ENCODE results near the gene KRT9. TPM values are rescaled to one million over a fixed set of nuclear protein-coding genes. Genes with fewer than 3 reads are reported as not detected.
"Not testable (repeated sequence)": the region's sequence is repeated elsewhere in the genome, so short reads cannot be mapped to it uniquely, and the experiment has no call there.

KRT9 gene, protein sequence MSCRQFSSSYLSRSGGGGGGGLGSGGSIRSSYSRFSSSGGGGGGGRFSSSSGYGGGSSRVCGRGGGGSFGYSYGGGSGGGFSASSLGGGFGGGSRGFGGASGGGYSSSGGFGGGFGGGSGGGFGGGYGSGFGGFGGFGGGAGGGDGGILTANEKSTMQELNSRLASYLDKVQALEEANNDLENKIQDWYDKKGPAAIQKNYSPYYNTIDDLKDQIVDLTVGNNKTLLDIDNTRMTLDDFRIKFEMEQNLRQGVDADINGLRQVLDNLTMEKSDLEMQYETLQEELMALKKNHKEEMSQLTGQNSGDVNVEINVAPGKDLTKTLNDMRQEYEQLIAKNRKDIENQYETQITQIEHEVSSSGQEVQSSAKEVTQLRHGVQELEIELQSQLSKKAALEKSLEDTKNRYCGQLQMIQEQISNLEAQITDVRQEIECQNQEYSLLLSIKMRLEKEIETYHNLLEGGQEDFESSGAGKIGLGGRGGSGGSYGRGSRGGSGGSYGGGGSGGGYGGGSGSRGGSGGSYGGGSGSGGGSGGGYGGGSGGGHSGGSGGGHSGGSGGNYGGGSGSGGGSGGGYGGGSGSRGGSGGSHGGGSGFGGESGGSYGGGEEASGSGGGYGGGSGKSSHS
- total RNA-seq (not detected), polyA plus RNA-seq (not detected), total RNA-seq (not detected)

DNA sequence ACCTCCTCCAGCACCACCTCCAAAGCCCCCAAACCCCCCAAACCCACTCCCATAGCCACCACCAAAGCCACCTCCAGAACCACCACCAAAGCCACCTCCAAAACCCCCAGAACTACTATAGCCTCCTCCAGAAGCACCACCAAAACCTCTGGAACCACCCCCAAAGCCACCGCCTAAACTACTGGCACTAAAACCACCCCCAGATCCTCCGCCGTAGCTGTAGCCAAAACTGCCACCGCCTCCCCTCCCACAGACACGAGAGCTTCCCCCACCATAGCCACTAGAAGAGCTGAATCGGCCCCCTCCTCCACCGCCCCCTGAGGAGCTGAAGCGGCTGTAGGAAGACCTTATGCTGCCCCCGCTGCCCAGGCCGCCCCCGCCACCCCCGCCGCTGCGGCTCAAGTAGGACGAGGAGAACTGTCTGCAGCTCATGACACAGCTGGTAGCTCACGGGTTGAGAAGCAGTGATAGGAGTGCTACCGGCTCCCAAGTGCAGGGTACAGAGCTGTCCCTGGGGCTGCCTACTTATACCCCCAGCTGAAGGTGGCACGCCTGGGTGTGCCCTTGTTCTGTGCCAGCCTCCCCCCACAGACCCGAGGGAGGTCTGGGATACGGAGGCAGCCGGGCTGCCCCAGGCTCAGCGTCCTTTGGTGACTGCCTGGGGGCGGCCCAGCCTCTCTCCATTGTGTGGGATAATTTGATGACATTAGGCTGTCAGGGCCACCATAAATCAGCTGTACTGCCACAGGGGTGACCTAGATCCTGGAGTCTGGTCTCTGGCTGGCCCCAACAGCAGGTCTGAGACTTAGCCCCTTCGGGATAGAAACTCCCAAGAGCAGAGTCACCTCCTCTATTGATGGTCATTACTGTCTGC is at the start of gene KRT9:
TSS of gene KRT9 (minus strand) at position 499 of the 874 bp plus-strand sequence. CDS start at position 432, 67 bp downstream.
- no peak within 1 kb of the TSS for H3K27ac Mint-ChIP-seq
- DNase-seq (no peak), ATAC-seq (no peak)
- H3K36me3 Mint-ChIP-seq: no peaks in the 10 kb centered on the region
- Histone ChIP-seq H3K36me3 (ENCODE audit: control insufficient read depth in 2 of 3, insufficient read depth in 3 of 3, low read length in 3 of 3) (no peaks in the 10 kb centered on the region), H3K4me1 (ENCODE audit: control insufficient read depth in 2 of 2, insufficient read depth in 2 of 2, low read length in 2 of 2) (peaks cover 0 to 4% of the 10 kb centered on the region in 2 donors), H3K9me3 (ENCODE audit: control insufficient read depth in 2 of 3, low read length in 3 of 3) (peaks cover 0 to 11% (median 7%) of the 10 kb centered on the region in 3 experiments), H3K27ac (ENCODE audit: low read depth, low read length) (no peak within 1 kb of the TSS), H3K4me3 (ENCODE audit: low read length) (no peak within 1 kb of the TSS), H3K27me3 (ENCODE audit: control insufficient read depth in 2 of 2, insufficient read depth in 2 of 2, low read length in 2 of 2) (no peaks in the 10 kb centered on the region)
- H3K4me3 Mint-ChIP-seq: no peak within 1 kb of the TSS
- ChIA-PET CTCF (no interaction called here), POLR2A (no interaction called here)
- intact Hi-C loops (cut with micrococcal nuclease): no loop called here
- peaks cover 0 to 19% (median 8%) of the 10 kb centered on the region in 11 donors for H3K9me3 Mint-ChIP-seq
- peaks cover 10 to 34% (median 24%) of the 10 kb centered on the region in 5 donors for H3K27me3 Mint-ChIP-seq
- H3K4me1 Mint-ChIP-seq: peaks cover 0 to 16% (median 11%) of the 10 kb centered on the region in 7 donors

DNA sequence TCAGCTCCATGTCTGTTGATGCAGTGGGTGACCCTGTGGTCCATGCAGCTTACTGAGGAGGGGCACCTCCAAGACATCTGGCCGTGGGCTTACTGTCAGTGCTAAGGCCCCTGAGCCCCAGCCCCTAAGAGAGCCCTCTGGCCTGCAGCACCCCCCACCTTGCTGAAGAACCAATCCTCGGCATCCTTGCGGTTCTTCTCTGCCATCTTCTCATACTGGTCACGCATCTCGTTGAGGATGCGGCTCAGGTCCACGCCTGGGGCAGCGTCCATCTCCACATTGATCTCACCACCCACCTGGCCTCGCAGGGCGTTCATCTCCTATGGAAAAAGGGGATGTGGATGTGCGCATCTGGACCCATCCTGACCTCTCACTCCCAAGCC is 49.6 kb upstream of the KRT9 start:
- H3K27ac Mint-ChIP-seq; H3K27me3 Mint-ChIP-seq; POLR2A ChIA-PET; H3K9me3 ChIP-seq (ENCODE audit: control insufficient read depth in 2 of 3, low read length in 3 of 3); H3K36me3 ChIP-seq (ENCODE audit: control insufficient read depth in 2 of 3, insufficient read depth in 3 of 3, low read length in 3 of 3); H3K36me3 Mint-ChIP-seq; ATAC-seq; H3K4me1 ChIP-seq (ENCODE audit: control insufficient read depth in 2 of 2, insufficient read depth in 2 of 2, low read length in 2 of 2); H3K4me3 Mint-ChIP-seq; intact Hi-C loops (cut with micrococcal nuclease); DNase-seq; H3K4me3 ChIP-seq (ENCODE audit: low read length); H3K27ac ChIP-seq (ENCODE audit: low read depth, low read length); H3K9me3 Mint-ChIP-seq; H3K4me1 Mint-ChIP-seq; H3K27me3 ChIP-seq (ENCODE audit: control insufficient read depth in 2 of 2, insufficient read depth in 2 of 2, low read length in 2 of 2): not testable (repeated sequence)
- CTCF ChIA-PET: interaction anchor here (0.5 kb wide), 1 partner anchor 921 kb away, joined by 4 read pairs; no protein-coding TSS in a partner anchor

DNA sequence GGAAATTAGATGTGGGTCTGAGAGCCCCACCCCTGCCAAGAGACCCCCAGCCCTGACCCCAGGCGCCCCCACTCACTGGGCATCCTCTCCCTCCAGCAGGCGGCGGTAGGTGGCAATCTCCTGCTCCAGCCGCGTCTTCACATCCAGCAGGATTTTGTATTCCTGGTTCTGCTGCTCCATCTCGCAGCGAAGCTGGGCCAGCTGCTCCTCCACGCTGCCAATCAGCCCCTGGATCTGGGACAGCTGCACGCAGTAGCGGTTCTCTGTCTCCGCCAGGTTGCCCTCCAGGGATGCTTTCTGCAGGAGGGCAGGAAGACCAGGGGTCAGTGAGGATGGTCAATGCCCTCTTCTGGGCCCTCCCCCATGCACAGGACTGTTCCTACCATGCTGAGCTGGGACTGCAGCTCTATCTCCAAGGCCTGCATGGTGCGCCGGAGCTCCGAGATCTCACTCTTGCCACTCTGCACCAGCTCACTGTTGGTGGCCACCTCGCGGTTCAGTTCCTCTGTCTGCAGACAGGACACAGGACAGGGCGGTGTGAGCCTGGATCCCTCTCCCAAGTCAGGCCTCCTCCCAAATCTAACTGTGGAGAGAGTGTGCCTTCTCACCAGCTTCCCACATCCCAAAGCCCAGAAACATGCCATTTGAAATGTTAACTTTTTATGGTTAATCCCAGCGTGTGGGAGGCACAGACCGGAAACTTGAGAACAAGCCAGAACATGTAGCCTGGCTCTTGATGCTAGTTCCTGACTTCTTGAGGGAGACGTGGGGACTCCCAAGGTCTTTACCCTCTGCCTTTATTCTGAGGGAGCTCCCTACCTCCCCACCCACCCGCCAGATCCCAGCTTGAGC is 49.0 kb upstream of the KRT9 start:
- no peaks in the 10 kb centered on the region for H3K27me3 Mint-ChIP-seq

DNA sequence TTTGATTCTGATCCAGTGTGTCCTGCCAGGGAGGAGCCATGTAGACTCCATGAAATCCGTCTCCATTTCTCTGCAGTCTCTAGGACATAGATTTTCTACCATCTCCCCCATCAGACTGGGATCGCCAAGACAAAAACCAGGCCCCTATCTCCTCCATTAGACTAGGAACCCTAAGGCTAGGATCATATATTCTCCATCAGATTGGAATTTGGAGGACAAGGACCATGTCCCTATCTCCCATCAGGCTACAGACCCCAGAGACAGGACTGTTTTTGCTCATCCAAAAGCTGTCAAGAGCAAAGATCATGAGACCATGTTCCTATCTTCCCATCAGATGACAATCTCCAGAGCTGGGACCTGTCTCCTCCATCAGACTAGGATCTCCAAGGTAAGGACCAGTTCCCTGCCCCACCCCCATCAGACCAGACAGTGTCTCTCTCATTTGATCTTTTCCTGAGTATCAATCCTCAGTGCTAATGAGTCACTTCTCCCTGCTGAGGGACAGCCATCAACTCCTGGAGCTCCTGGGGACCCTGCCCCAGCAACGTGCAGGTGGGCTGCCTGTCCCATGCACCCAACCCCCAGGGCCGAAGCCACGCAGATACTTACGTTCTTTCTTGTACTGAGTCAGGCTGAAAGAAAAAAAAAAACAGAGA is 48.2 kb upstream of the KRT9 start:
- H3K27me3 Mint-ChIP-seq; H3K36me3 Mint-ChIP-seq; H3K9me3 Mint-ChIP-seq; H3K27ac ChIP-seq (ENCODE audit: low read depth, low read length); H3K4me1 ChIP-seq (ENCODE audit: control insufficient read depth in 2 of 2, insufficient read depth in 2 of 2, low read length in 2 of 2); H3K27ac Mint-ChIP-seq; H3K27me3 ChIP-seq (ENCODE audit: control insufficient read depth in 2 of 2, insufficient read depth in 2 of 2, low read length in 2 of 2); ATAC-seq; intact Hi-C loops (cut with micrococcal nuclease); H3K9me3 ChIP-seq (ENCODE audit: control insufficient read depth in 2 of 3, low read length in 3 of 3); H3K4me1 Mint-ChIP-seq; POLR2A ChIA-PET; H3K4me3 ChIP-seq (ENCODE audit: low read length); DNase-seq; H3K4me3 Mint-ChIP-seq; H3K36me3 ChIP-seq (ENCODE audit: control insufficient read depth in 2 of 3, insufficient read depth in 3 of 3, low read length in 3 of 3); CTCF ChIA-PET: not testable (repeated sequence)

More for the DNA sequence above, 49.0 kb upstream of the KRT9 start:
- H3K4me1 ChIP-seq (ENCODE audit: control insufficient read depth in 2 of 2, insufficient read depth in 2 of 2, low read length in 2 of 2): no peaks in the 10 kb centered on the region
- Mint-ChIP-seq H3K4me1 (peaks cover 0 to under 1% (median 0%) of the 10 kb centered on the region in 7 donors), H3K4me3 (no peak overlapping the region), H3K27ac (no peak overlapping the region), H3K9me3 (no peaks in the 10 kb centered on the region), H3K36me3 (no peaks in the 10 kb centered on the region)
- no peak overlapping the region for H3K4me3 ChIP-seq (ENCODE audit: low read length)
- no peak for ATAC-seq
- H3K27ac ChIP-seq (ENCODE audit: low read depth, low read length): no peak overlapping the region
- ChIA-PET POLR2A (no interaction called here), CTCF (interaction anchor here (0.5 kb wide), 1 partner anchor 921 kb away, joined by 4 read pairs; no protein-coding TSS in a partner anchor)
- intact Hi-C loops (cut with micrococcal nuclease): no loop called here
- H3K9me3 ChIP-seq (ENCODE audit: control insufficient read depth in 2 of 3, low read length in 3 of 3): no peaks in the 10 kb centered on the region
- no peak for DNase-seq
- H3K36me3 ChIP-seq (ENCODE audit: control insufficient read depth in 2 of 3, insufficient read depth in 3 of 3, low read length in 3 of 3): no peaks in the 10 kb centered on the region
- H3K27me3 ChIP-seq (ENCODE audit: control insufficient read depth in 2 of 2, insufficient read depth in 2 of 2, low read length in 2 of 2): no peaks in the 10 kb centered on the region

DNA sequence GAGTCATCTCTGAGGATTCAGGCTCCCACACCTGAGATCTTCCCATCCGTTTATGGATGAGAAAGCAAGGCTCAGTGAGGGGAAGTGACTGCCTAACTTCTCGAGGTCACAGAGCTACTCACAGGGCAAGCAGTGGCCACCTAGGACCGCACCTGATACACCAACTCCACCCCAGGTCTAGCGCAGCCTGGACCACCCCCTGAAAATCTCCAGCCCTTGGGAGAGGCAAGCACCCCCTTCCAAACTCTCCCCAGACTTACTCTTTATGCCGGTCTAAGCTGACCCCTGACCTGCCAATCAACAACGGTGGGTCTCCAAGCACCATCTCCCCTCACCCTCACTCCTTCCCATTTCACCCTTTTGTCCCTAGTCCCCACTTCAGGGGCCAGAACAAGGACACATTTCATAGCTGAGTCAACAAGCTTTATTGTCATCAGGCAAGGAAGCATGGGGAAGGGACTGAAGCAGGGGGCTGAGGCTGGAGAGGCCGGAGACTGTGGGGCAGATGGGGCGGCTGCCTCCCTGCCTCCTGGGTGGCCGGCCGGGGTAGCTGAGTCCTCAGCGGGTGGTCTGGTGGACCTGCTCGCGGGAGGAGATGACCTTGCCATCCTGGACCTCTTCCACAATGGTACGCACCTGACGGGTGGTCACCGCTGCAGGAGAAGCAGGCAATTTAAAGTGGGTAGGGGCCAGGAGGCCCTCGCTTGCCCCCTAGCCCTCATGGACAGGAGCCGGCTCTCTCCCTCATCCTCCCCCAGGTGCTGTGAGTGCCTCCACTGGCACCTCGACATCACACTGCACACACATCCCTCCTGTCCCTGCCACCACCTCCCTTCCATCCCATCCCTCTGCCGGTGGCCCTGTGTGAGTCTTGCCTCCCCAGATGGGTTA is 47.4 kb upstream of the KRT9 start:
- Histone ChIP-seq H3K9me3 (ENCODE audit: control insufficient read depth in 2 of 3, low read length in 3 of 3) (no peaks in the 10 kb centered on the region), H3K4me3 (ENCODE audit: low read length) (no peak overlapping the region), H3K36me3 (ENCODE audit: control insufficient read depth in 2 of 3, insufficient read depth in 3 of 3, low read length in 3 of 3) (no peaks in the 10 kb centered on the region), H3K27ac (ENCODE audit: low read depth, low read length) (no peak overlapping the region), H3K27me3 (ENCODE audit: control insufficient read depth in 2 of 2, insufficient read depth in 2 of 2, low read length in 2 of 2) (no peaks in the 10 kb centered on the region), H3K4me1 (ENCODE audit: control insufficient read depth in 2 of 2, insufficient read depth in 2 of 2, low read length in 2 of 2) (no peaks in the 10 kb centered on the region)
- no peak for ATAC-seq
- ChIA-PET CTCF (no interaction called here), POLR2A (no interaction called here)
- H3K36me3 Mint-ChIP-seq: no peaks in the 10 kb centered on the region
- no peak overlapping the region for H3K27ac Mint-ChIP-seq
- H3K27me3 Mint-ChIP-seq: no peaks in the 10 kb centered on the region
- no peak overlapping the region for H3K4me3 Mint-ChIP-seq
- H3K4me1 Mint-ChIP-seq: no peaks in the 10 kb centered on the region
- intact Hi-C loops (cut with micrococcal nuclease): no loop called here
- DNase-seq: no peak
- no peaks in the 10 kb centered on the region for H3K9me3 Mint-ChIP-seq
